NCI-H446 (cell line): ENCODE results near the gene FLOT1.

Experiments used
- DNase-seq, 2 experiments: peaks; one replicate each; lab custom pipeline; 2025; lab: John Stamatoyannopoulos, UW

The FLOT1 gene

GRCh38 chr6:30742316-30743098, at the start of gene FLOT1:
Gene FLOT1 (minus strand): TSS chr6:30742687. CDS start chr6:30742189, 498 bp downstream.
- DNase-seq: peak; percentile 25 to 77

- no peak for DNase-seq
Measured at GRCh38 chr6:30790724-30791383, 48.4 kb upstream of the FLOT1 start.

- DNase-seq: no peak
Measured at GRCh38 chr6:30789606-30790005, 47.1 kb upstream of the FLOT1 start.

DNA sequence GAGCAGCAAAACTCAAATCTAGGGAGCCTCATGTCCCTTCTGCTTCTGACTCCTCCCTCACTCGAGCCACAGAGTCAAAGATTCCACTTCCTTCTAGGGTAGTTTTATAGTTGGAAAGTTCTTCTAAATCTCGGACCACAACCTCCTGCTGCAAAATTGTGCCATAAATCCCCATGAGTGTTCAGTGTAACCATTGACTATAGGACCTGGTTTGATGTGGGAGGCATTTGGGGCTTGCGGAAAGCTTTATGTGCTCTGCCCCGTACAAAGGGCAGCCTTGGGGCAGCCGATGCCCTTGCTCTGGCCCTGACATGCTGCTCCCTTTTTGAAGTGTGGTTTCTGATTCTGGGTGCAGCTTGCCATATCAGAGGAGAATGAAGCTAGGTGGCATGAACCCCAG, 45.5 kb upstream of the FLOT1 start:
- DNase-seq: no peak

- no peak for DNase-seq
Measured at GRCh38 chr6:30782425-30783014, 40.0 kb upstream of the FLOT1 start.

- peak; percentile 97 to 99 for DNase-seq
Measured at GRCh38 chr6:30781743-30782424, 39.4 kb upstream of the FLOT1 start.

DNA sequence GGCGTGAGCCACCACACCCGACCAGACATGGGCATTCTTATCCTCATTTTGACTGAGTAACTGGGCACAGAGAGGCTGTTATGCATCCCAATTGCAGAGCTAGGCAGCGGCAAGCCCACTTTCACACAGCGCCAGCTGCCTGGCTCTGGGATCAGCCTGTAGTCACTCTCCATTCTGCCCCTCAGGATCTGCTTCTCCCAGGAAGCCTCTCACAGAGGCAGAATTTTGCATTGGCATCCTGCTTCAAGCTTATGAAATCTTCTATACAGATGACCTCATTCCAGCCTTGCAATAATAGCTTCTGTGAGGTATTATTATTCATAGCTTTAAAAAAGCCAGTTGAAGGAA, 38.9 kb upstream of the FLOT1 start:
- DNase-seq: peak in 1 of 2 experiments; percentile 78

DNA sequence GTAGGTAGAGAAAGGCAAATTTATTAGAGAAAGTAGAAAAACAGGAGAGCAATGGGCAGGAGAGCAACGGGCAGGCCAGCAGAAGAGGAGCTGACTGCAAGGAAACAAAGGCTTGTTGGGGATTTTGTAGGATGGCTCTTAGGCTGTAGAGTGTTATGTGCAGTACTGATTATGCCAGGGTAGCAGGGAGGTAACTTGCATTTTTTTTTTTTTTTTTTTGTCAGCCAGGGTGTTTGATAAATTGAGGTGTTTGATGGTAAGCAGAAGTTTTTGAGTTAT, 38.1 kb upstream of the FLOT1 start:
- no peak for DNase-seq

DNA sequence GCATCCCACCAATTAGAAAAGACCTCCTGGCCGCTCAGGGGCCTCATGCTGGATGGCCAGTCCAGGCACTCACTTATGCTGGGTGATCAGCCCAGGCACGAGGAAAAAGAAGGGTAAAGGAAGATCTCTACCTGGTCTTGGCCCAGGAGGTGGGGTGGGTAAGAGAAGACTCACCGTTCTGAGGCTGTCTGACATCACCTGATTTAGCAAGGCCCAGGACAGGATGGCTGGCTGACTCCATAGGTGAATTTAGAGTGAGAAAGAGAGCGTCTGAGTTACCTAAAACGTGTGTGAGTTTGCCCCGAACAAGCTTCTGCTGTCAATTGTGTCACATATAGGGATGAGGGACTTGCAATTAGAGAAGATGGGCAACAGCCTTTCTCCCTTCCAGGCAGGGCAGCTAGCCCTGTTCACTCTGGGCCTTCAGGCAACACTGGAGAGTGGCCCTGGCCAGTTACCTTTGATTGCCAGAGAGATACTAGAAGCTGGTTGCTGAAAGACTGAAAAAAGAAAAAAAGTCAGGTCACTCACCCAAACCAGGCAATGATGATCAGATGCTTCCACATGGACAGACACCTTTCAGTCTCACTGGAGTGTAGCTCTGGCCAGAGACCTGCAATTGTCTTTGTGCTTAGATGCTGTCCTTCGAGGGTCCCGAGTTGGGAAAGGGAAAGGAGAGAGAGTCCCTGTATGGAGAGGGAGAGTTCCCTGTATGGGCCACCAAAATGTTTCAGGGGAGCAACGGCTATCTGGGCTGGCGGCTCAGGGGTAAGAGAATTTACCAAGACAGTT, 37.6 kb upstream of the FLOT1 start:
- DNase-seq: no peak

- DNase-seq: no peak
Measured at GRCh38 chr6:30778001-30778635, 35.6 kb upstream of the FLOT1 start.

DNA sequence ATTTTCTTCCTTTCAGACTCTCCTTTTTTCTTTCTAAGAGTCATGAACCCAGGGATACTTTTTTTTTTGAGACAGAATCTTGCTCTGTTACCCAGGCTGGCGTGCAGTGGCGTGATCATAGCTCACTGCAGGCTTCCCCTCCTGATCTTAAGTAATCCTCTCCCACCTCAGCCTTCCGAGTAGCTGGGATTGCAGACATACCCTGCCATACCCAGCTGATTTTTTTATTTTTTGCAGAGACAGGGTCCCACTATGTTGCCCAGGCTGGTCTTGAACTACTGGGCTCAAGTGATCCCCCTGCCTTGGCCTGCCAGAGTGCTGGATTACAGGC, 34.6 kb upstream of the FLOT1 start:
- DNase-seq: no peak

GRCh38 chr6:30776390-30777154, 34.1 kb upstream of the FLOT1 start:
- no peak for DNase-seq

DNA sequence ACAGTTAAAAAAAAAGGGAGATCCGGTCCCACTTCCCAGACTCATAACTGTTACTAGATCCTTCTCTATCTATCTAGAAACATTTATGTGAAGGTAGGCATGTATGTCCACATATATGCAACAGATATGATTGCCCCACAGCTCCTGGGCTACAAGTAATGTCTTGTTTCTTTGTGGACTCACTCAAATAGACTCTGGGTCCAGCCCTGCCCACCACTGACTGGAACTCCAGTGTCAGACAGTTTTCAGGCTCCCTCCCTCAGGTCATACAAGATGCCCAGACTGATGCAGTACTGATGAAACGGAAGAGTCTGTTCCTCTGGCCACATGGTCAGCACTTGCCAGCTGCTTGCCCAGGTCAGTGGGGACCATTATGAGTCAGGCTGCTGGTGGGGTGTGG, 32.6 kb upstream of the FLOT1 start:
- no peak for DNase-seq

- DNase-seq: no peak
Measured at GRCh38 chr6:30774701-30775100, 32.2 kb upstream of the FLOT1 start.

DNA sequence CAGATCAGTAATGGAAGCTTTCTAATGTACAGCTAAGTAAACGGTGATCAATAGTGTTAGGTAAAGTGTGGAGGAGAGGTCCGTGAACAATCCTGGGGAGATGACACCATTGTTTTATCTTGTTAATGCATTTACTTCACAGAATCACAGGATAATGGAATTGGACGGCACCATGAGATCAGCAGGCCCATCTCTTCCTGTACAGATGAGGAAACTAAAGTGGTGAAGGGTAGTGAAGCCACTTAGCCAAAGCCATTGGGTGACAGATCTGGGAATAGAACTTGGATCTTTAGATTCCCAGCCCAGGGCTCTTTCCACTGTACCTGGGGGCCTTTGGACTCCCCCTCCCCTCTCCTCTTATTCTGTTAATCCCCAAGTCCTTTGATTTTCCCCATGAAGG, 28.1 kb upstream of the FLOT1 start:
- DNase-seq: no peak

DNA sequence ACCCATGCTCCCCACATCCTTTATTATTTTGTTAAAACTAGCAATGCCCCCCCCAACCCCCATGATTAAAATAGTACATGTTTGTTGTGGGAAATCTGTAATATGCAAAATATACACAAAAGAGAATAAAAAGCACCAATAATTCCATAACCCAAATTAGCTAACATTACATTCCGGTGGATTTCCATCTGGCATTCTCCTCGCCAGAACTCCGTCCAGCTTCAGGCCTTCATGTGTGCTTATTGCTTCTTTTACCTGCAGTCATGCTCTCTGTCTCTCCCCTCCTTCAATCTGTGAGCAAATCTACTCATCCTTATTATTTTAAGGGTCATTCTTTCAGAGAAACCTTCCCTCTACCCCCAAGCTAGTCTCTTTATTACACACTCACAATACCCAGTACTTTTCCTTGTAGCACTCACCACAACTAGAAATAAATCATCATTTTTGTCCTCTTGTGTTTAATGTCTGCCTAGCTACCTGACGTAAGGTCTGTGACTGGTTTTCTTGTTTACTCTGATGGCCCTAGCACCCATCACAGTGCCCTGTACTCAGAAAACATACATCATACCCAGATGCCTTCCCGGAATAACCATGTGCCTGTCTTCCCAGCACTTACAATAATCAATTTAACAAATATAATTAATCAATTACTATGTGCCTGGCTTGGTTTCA, 27.5 kb upstream of the FLOT1 start:
- DNase-seq: no peak

GRCh38 chr6:30769088-30769852, 26.8 kb upstream of the FLOT1 start:
- DNase-seq: peak in 1 of 2 experiments; percentile 22

DNA sequence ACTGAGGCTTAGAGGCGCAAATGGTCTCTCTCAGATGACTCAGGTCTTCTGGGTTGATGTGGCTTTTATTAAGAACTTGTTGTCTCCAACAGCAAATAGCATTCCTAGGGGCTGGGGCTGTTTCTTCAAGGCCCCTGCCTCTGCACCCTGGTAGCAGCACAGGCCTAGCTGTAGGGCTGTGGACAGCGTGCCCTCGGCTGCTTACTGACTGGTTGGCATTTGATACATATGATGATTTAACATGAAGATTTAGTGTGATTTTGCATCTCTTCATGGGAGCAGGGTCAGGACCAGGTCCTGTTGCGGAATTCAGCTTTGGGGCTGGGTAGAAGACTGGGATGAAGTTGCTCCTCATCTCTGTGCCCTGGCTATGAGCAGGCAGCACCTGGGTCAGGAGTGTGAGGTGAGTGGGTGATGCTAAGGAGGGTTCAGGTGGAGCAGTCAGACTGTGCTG, 26.2 kb upstream of the FLOT1 start:
- DNase-seq: no peak

DNA sequence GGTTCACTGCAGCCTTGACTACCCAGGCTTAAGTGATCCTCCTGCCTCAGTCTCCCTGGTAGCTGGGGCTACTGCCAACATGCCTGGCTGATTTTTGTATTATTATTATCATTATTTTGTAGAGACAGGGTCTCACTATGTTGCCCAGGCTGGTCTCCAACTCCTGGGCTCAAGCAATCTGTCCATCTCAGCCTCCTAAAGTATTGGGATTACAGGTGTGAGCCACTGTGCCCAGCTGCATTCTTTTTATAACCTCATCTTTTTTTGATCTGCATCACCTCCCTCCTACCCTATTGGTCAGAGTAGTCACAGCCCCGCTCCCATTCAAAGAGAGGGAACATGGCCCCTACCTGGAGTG, 25.4 kb upstream of the FLOT1 start:
- DNase-seq: no peak
